IMR-90 (cell line): Measurements from ENCODE around the gene AQP12B.

Source experiments
- CEBPB ChIP-seq: IDR thresholded peaks from 2 replicates; pipeline ENCODE4 v1.6.1; 2012; ENCODE audit warnings: low read depth, low read length, improper control_type of control experiment
- CTCF ChIP-seq: conservative IDR thresholded peaks from 2 replicates; pipeline ENCODE4 v1.5.1; 2012; ENCODE audit warnings: mild to moderate bottlenecking, low read depth, low read length, improper control_type of control experiment
- FOS ChIP-seq: fragments of 150-350 bp; IDR thresholded peaks from 2 replicates; pipeline ENCODE4 v1.6.1; 2016; ENCODE audit warnings: low read depth, low read length
- MXI1 ChIP-seq: IDR thresholded peaks from 2 replicates; pipeline ENCODE4 v1.6.1; 2012; ENCODE audit warnings: low read depth, mild to moderate bottlenecking, low read length, moderate library complexity, borderline replicate concordance
- POLR2A ChIP-seq: IDR thresholded peaks from 2 replicates; pipeline ENCODE4 v1.6.1; 2012; ENCODE audit warnings: mild to moderate bottlenecking, low read depth, low read length
- RCOR1 ChIP-seq: IDR thresholded peaks from 2 replicates; pipeline ENCODE4 v1.6.1; 2012; ENCODE audit warnings: mild to moderate bottlenecking, low read length, improper control_type of control experiment; ENCODE audit not compliant: insufficient replicate concordance
- SMC3 ChIP-seq: fragments of 150-350 bp; IDR thresholded peaks from 2 replicates; pipeline ENCODE4 v1.6.1; 2016; ENCODE audit warnings: low read depth, mild to moderate bottlenecking, antibody characterized with exemption, low read length, moderate library complexity
- USF2 ChIP-seq: fragments of 150-350 bp; IDR thresholded peaks from 2 replicates; pipeline ENCODE4 v1.6.1; 2017; ENCODE audit warnings: mild to moderate bottlenecking, antibody characterized with exemption, low read length, low read depth

- TF ChIP-seq CEBPB (no peak), RCOR1 (no peak), CTCF (no peak), POLR2A (no peak), FOS (no peak), USF2 (no peak), MXI1 (no peak), SMC3 (no peak)
These were observed 18.5 kb upstream of the AQP12B start for GRCh38 chr2:240701091-240701735.
